Measurements from ENCODE around the gene PROSER2. TPM values are rescaled to one million over a fixed set of nuclear protein-coding genes. Genes with fewer than 3 reads are reported as not detected.
A peak's percentile ranks its signal among the peaks of the same experiment; 100 is the strongest.

PROSER2 gene
- total and polyA plus RNA-seq, 8 donors, result 1.3 to 16.2 (median 5.7) TPM; not detected in 1

DNA sequence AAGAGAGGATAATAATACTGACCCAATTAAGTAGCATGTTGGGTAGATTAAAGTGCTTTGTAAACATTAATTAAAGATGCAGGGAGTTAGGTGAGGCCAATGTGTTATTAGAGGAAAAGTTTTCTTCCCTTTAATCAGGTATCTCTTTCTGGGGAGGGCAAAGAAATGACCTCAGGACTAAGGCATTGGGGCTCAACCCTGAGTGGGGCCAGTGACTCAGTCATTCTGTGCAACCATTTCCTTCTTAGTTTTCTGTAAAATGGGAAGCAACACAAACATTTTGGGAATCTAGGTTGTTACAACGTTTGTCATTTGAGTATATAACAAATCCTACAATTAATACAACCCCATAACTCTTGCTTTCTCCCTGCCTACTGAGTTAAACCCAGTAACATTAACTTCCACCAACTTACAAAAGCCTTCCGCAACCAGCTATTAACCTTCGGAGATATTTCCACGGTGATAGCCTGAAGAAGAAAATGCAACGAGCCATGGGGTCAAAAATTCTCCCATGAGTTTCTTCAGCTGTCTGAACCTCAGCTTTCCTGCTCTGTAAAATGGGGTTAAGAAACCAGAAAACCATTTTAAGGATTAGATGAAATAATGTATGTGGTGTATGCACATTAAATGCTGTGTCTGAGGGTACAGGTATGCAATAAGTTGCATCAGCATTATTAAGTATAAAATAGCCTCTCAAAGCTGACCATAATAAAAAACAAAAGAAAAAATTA is 965 bp upstream of the PROSER2 start:
- Histone ChIP-seq H3K4me1 (peaks cover 8 to 42% (median 29%) of the 10 kb centered on the region in 4 donors), H3K36me3 (no peaks in the 10 kb centered on the region), H3K9me3 (no peaks in the 10 kb centered on the region), H3K27ac (no peak overlapping the region), H3K4me3 (no peak overlapping the region), H3K27me3 (peaks cover 0 to 28% (median 10%) of the 10 kb centered on the region in 3 donors)
- DNase-seq, result no peak
- intact Hi-C loops (cut with DNase I; ENCODE audit: low total_unique reads), result no loop called here
- WGBS, 5 donors, result 72 to 82% (median 75%) methylated on average over 5 of the region's 5 CpGs
- TF ChIP-seq EP300 (IDR thresholded peaks at IDR 0.05) (no peak), POLR2AphosphoS5 (IDR thresholded peaks at IDR 0.05) (no peak), POLR2A (IDR thresholded peaks at IDR 0.05) (no peak)
- TF ChIP-seq, protein P1, sequence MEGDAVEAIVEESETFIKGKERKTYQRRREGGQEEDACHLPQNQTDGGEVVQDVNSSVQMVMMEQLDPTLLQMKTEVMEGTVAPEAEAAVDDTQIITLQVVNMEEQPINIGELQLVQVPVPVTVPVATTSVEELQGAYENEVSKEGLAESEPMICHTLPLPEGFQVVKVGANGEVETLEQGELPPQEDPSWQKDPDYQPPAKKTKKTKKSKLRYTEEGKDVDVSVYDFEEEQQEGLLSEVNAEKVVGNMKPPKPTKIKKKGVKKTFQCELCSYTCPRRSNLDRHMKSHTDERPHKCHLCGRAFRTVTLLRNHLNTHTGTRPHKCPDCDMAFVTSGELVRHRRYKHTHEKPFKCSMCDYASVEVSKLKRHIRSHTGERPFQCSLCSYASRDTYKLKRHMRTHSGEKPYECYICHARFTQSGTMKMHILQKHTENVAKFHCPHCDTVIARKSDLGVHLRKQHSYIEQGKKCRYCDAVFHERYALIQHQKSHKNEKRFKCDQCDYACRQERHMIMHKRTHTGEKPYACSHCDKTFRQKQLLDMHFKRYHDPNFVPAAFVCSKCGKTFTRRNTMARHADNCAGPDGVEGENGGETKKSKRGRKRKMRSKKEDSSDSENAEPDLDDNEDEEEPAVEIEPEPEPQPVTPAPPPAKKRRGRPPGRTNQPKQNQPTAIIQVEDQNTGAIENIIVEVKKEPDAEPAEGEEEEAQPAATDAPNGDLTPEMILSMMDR (IDR thresholded peaks at IDR 0.05), result no peak

DNA sequence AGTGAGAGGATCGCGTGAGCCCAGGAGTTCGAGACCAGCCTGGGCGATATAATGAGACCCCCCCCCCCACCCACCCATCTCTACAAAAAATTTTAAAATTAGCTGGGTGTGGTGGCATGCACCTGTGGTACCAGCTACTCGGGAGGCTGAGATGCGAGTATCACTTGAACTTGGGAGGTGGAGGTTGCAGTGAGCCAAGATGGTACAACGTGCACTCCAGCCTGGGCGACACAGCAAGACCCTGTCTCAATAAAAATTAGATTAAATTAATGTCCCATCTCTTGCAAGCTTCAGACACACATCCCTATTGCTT is 391 bp upstream of the PROSER2 start:
- TF ChIP-seq, protein P1 (IDR thresholded peaks at IDR 0.05), result no peak
- TF ChIP-seq POLR2AphosphoS5 (IDR thresholded peaks at IDR 0.05) (no peak), EP300 (IDR thresholded peaks at IDR 0.05) (no peak), POLR2A (IDR thresholded peaks at IDR 0.05) (no peak)
- DNase-seq, result no peak
- peak overlapping the region; percentile 70 to 88 (median 79) for H3K4me3 ChIP-seq
- peaks cover 8 to 44% (median 33%) of the 10 kb centered on the region in 4 donors for H3K4me1 ChIP-seq
- peak overlapping the region; percentile 86 to 99 (median 91) for H3K27ac ChIP-seq
- no peaks in the 10 kb centered on the region for H3K9me3 ChIP-seq
- 52 to 80% (median 76%) methylated on average over 6 to 8 of the region's 8 CpGs for WGBS, 5 donors
- intact Hi-C loops (cut with DNase I; ENCODE audit: low total_unique reads), result no loop called here
- peaks cover 0 to 28% (median 10%) of the 10 kb centered on the region in 3 donors for H3K27me3 ChIP-seq
- no peaks in the 10 kb centered on the region for H3K36me3 ChIP-seq

DNA sequence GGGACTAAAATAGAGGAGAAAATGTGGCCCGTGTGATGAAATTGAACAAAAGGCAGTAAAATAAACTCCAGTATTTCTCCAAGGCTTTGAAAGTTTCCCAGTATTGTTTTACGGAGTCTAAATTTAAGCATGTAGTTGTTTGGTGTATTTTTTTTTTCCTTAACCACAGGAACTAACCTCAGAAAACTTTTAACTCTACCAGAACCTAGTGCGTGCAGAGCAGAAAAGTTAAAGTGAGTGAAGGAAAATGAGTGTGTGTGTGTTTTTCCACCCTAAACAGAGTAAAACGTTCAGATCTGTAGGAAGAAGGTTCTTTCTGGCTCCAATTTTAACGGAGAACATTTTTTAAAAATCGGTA is 812 bp downstream of the PROSER2 start:
- intact Hi-C loops (cut with DNase I; ENCODE audit: low total_unique reads), result no loop called here
- TF ChIP-seq POLR2AphosphoS5 (IDR thresholded peaks at IDR 0.05), result no peak
- TF ChIP-seq POLR2A (IDR thresholded peaks at IDR 0.05), result no peak
- no peak for TF ChIP-seq EP300 (IDR thresholded peaks at IDR 0.05)
- TF ChIP-seq, protein P1 (IDR thresholded peaks at IDR 0.05), result no peak
- 5 to 14% (median 13%) methylated on average over 6 of the region's 6 CpGs for WGBS, 5 donors
- peaks cover 8 to 47% (median 38%) of the 10 kb centered on the region in 4 donors for H3K4me1 ChIP-seq
- peaks cover 0 to 28% (median 10%) of the 10 kb centered on the region in 3 donors for H3K27me3 ChIP-seq
- no peaks in the 10 kb centered on the region for H3K36me3 ChIP-seq
- no peak for DNase-seq
- H3K27ac ChIP-seq, result peak overlapping the region; percentile 86 to 99 (median 91)
- no peaks in the 10 kb centered on the region for H3K9me3 ChIP-seq
- H3K4me3 ChIP-seq, result peak overlapping the region; percentile 70 to 88 (median 79)

DNA sequence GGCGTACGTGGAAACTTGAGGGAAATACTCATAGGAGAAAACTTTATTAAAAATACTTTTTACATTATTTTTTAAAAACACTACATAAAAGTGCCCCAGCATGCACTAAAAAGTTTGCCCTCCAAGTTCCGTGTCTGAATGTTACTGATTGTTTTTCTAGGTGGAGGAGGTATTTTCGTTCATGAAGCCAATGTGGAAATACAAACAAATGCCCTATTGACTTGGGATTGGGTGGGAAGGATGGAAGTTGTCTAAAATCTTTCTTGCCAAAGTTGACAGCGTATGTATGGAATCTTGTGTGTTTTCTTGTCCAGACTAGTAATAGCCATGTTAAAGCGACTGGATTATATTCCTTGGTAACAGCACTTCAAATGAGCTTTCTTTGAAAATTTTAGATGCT is 1.2 kb downstream of the PROSER2 start:
- Histone ChIP-seq H3K27ac (peak overlapping the region in 4 of 5 donors; percentile 86 to 92 (median 90)), H3K36me3 (no peaks in the 10 kb centered on the region), H3K4me3 (peak overlapping the region; percentile 70 to 88 (median 79)), H3K27me3 (peaks cover 0 to 28% (median 10%) of the 10 kb centered on the region in 3 donors), H3K9me3 (no peaks in the 10 kb centered on the region), H3K4me1 (peaks cover 8 to 48% (median 41%) of the 10 kb centered on the region in 4 donors)
- TF ChIP-seq POLR2A (IDR thresholded peaks at IDR 0.05) (no peak), POLR2AphosphoS5 (IDR thresholded peaks at IDR 0.05) (peak in 1 of 3 donors; percentile 67), EP300 (IDR thresholded peaks at IDR 0.05) (no peak)
- TF ChIP-seq, protein P1 (IDR thresholded peaks at IDR 0.05), result no peak
- DNase-seq, result peak in 1 of 2 donors; percentile 42
- intact Hi-C loops (cut with DNase I; ENCODE audit: low total_unique reads), result no loop called here
- WGBS, 5 donors, result 22 to 39% (median 30%) methylated on average over 6 of the region's 6 CpGs
